Right lobe of liver (tissue), 6 donors: ENCODE data around the gene WNT16. TPM values are rescaled to one million over a fixed set of nuclear protein-coding genes. Genes with fewer than 3 reads are reported as not detected.

Experiments used
- ATAC-seq, 4 donors: fragments of 200-7000 bp; cut with Tn5 transposase; one replicate each; pipeline ENCODE4 v1.9.1; 2020; ENCODE audit warnings: mild to moderate bottlenecking in 4 of 4, moderate library complexity in 4 of 4
- DNase-seq, 3 donors: peaks; one replicate each; pipeline ENCODE4 v3.0.0-alpha.2; 2020
- H3K27ac ChIP-seq, 3 donors: fragments of 200-600 bp; one replicate each; pipeline ENCODE4 v1.8.0; 2022
- H3K27me3 ChIP-seq, 2 donors: fragments of 200-600 bp; one replicate each; pipeline ENCODE4 v1.8.0; 2022
- H3K36me3 ChIP-seq, 4 donors: fragments of 200-600 bp; sonication (generic) in 1 of 4; one replicate each; pipeline versions ENCODE4 v1.5.1 to v1.8.0; 2017 to 2022; ENCODE audit warnings: control low read depth in 1 of 4
- H3K4me1 ChIP-seq, 4 donors: fragments of 200-600 bp; sonication (generic) in 1 of 4; one replicate each; pipeline versions ENCODE4 v1.5.1 to v1.8.0; 2017 to 2022; ENCODE audit warnings: control low read depth in 1 of 4
- H3K4me3 ChIP-seq, 3 donors: fragments of 200-600 bp; one replicate each; pipeline ENCODE4 v1.8.0; 2022
- H3K9me3 ChIP-seq, 4 donors: fragments of 200-600 bp; sonication (generic) in 1 of 4; one replicate each; pipeline versions ENCODE4 v1.5.1 to v1.8.0; 2017 to 2022; ENCODE audit warnings: control low read depth in 1 of 4
- POLR2A ChIP-seq: fragments of 450-650 bp; IDR thresholded peaks from one replicate; pipeline ENCODE4 v1.6.1; 2017; ENCODE audit warnings: antibody characterized with exemption, mild to moderate bottlenecking
- WGBS: methylation state at CpG from one replicate; pipeline ENCODE4 v1.1.6; 2018; ENCODE audit warnings: low coverage, low lambda C conversion rate; ENCODE audit not compliant: insufficient coverage; ENCODE audit errors: missing lambda C conversion rate; 5-methylcytosine and 5-hydroxymethylcytosine counted together
- intact Hi-C, 2 donors: fragments of 100-400 bp; cut with DNase I; formaldehyde crosslinking; loops; one replicate each; pipeline versions ENCODE4 v1.11.2 to v1.14.1; 2022
- total RNA-seq, 6 experiments: library from RNA; depleted of rRNA in 2 of 6; stranded (reverse); fragments of >200 nt in 2 of 6; fragmentation: NEBNext Ultra II Directional in 3 of 6; extraction: Animal tissue kit (Norgen Biotek cat#: 25700) in 3 of 6; gene quantifications; one replicate each; pipeline versions ENCODE4 v1.1.0 to v1.2.4, GENCODE V29; 2016 to 2023
- TF ChIP-seq, protein P1 (sequence below), 4 donors: fragments of 200-600 bp in 3 of 4; fragments of 450-650 bp in 1 of 4; IDR thresholded peaks; one replicate each; pipeline versions ENCODE4 v1.5.1 to v1.8.0; 2016 to 2022; ENCODE audit warnings: antibody characterized with exemption in 4 of 4, mild to moderate bottlenecking in 2 of 4
- donor health status: DM: no; HTN: yes; CAD: no.
- donor health status: DM: no; HTN: no; CAD: no.
- donor health status: DM: no; HTN: no; CAD: no.
- donor health status: DM: no; HTN: yes; CAD: no.
- donor health status: DM: no; HTN: yes; CAD: no.

Gene WNT16
- total RNA-seq, 6 experiments from 2014 or later = not detected

- no peak for TF ChIP-seq POLR2A
- TF ChIP-seq, protein P1, sequence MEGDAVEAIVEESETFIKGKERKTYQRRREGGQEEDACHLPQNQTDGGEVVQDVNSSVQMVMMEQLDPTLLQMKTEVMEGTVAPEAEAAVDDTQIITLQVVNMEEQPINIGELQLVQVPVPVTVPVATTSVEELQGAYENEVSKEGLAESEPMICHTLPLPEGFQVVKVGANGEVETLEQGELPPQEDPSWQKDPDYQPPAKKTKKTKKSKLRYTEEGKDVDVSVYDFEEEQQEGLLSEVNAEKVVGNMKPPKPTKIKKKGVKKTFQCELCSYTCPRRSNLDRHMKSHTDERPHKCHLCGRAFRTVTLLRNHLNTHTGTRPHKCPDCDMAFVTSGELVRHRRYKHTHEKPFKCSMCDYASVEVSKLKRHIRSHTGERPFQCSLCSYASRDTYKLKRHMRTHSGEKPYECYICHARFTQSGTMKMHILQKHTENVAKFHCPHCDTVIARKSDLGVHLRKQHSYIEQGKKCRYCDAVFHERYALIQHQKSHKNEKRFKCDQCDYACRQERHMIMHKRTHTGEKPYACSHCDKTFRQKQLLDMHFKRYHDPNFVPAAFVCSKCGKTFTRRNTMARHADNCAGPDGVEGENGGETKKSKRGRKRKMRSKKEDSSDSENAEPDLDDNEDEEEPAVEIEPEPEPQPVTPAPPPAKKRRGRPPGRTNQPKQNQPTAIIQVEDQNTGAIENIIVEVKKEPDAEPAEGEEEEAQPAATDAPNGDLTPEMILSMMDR (IDR thresholded peaks at IDR 0.05) = no peak
- WGBS = 33% methylated on average over 3 of the region's 3 CpGs
- no peaks in the 10 kb centered on the region for H3K9me3 ChIP-seq
- intact Hi-C loops = no loop called here
- peaks cover 0 to 12% (median 2%) of the 10 kb centered on the region in 4 donors for H3K4me1 ChIP-seq
- no peaks in the 10 kb centered on the region for H3K27me3 ChIP-seq
- no peak overlapping the region for H3K4me3 ChIP-seq
- H3K36me3 ChIP-seq = no peaks in the 10 kb centered on the region
- H3K27ac ChIP-seq = no peak overlapping the region
- DNase-seq (no peak), ATAC-seq (peak; percentile 32 to 79 (median 66))
Measured at GRCh38 chr7:121343302-121343701, 14.5 kb downstream of the WNT16 start.

DNA sequence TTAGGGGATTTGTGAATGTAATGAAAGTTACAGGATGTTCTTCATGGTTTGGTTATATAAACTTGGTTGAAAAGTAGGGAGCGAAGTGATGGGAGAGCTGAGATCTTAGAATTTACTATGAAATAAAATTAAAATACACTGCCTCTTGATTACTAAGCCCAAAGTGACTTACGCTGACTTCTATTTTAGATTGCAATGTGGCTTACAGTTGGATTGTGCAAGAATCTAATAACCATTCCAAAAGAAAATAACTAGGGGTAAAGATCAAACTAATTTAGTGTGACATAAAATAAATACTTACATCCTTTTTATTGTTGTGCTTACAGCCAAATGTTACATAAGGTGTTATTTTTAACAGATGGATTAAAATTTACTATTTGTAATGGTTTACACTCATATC is 15.3 kb downstream of the WNT16 start:
- Histone ChIP-seq H3K27me3 (no peaks in the 10 kb centered on the region), H3K36me3 (no peaks in the 10 kb centered on the region), H3K4me3 (no peak overlapping the region), H3K27ac (no peak overlapping the region), H3K9me3 (no peaks in the 10 kb centered on the region), H3K4me1 (peaks cover 0 to 12% (median 2%) of the 10 kb centered on the region in 4 donors)
- DNase-seq (no peak), ATAC-seq (peak in 2 of 4 donors; percentile 25 to 48)
- intact Hi-C loops = no loop called here
- no peak for TF ChIP-seq POLR2A
- TF ChIP-seq, protein P1 (IDR thresholded peaks at IDR 0.05) = no peak
- 67% methylated on average over 2 of the region's 2 CpGs for WGBS

GRCh38 chr7:121344497-121344896 is 15.7 kb downstream of the WNT16 start:
- Histone ChIP-seq H3K36me3 (no peaks in the 10 kb centered on the region), H3K27me3 (no peaks in the 10 kb centered on the region), H3K4me1 (peaks cover 0 to 12% (median 2%) of the 10 kb centered on the region in 4 donors), H3K27ac (no peak overlapping the region), H3K9me3 (no peaks in the 10 kb centered on the region), H3K4me3 (no peak overlapping the region)
- no peak for TF ChIP-seq POLR2A
- ATAC-seq = peak in 1 of 4 donors; percentile 18
- WGBS = 89% methylated on average over 1 of the region's 1 CpG
- intact Hi-C loops = no loop called here
- DNase-seq = no peak

DNA sequence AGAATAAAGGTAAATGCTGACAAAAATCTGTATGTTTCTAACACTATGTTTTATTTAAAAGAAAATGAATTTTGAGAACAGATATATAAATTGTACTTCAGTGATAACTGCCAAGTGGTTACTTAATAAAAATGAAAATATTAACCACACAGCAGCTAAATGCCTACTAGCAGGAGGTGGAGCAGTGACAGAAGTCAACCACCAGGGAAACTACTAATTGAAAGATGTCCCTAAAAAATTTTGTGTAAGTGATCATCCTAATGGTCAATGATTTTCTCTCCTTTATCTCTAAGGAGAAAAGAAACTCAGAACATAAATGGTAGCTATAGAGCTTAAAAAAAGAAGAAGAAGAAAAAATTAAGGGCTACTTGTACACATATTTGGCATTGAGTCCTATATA is 22.9 kb downstream of the WNT16 start:
- Histone ChIP-seq H3K9me3 (no peaks in the 10 kb centered on the region), H3K27ac (no peak overlapping the region), H3K4me3 (no peak overlapping the region), H3K4me1 (no peaks in the 10 kb centered on the region), H3K36me3 (peaks cover 0 to 8% (median 5%) of the 10 kb centered on the region in 4 donors), H3K27me3 (no peaks in the 10 kb centered on the region)
- DNase-seq (no peak), ATAC-seq (no peak)
- TF ChIP-seq, protein P1 (IDR thresholded peaks at IDR 0.05) = no peak
- TF ChIP-seq POLR2A = no peak
- intact Hi-C loops = no loop called here

- Histone ChIP-seq H3K36me3 (peaks cover 0 to 8% (median 5%) of the 10 kb centered on the region in 4 donors), H3K4me1 (no peaks in the 10 kb centered on the region), H3K27me3 (no peaks in the 10 kb centered on the region), H3K4me3 (no peak overlapping the region), H3K9me3 (no peaks in the 10 kb centered on the region), H3K27ac (no peak overlapping the region)
- intact Hi-C loops = no loop called here
- no peak for ATAC-seq
- WGBS = 77% methylated on average over 3 of the region's 3 CpGs
- TF ChIP-seq, protein P1 (IDR thresholded peaks at IDR 0.05) = no peak
- no peak for TF ChIP-seq POLR2A
- no peak for DNase-seq
Measured at GRCh38 chr7:121352323-121352722, 23.5 kb downstream of the WNT16 start.
